Measurements from ENCODE around the gene CFAP54.
"Not testable (repeated sequence)": the region's sequence is repeated elsewhere in the genome, so short reads cannot be mapped to it uniquely, and the experiment has no call there.

Gene CFAP54

GRCh38 chr12:96473394-96474093 lies 15.8 kb upstream of the CFAP54 start:
- no peak for DNase-seq

DNA sequence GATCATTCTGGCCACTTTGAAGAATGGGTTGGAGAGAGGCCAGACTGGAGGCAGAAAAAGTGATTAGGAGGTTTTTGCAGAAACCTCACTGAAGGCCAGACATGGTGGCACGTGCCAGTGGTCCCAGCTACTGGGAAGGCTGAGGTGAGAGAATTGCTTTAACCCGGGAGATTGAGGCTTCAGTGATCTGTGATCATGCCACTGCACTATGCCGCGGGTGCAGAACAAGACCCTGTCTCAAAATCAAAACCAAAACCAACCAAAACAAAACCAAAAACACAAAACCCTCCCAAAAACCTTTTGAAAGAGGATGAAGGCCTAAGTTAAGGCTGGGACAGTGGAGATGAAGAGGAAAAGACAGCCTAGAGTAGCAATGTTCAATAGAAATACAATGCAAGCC lies 15.2 kb upstream of the CFAP54 start:
- DNase-seq, result no peak

DNA sequence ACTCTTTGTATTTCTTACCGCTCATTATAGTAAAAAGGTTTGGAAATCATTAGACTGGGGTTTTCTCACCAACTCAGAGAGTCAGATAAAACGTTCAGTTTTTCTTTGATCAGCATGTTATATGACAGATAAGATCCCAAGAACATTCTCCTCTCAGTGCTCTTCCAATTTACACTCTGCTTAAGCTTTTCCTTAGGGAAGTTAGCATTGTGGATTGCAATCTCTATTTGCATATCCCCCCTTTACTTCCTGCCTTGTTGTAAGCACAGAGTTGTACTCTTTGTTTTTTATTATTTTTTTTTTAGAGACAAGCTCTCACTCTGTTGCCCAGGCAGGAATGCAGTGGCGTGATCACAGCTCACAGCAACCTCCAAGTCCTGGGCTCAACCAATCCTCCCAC lies 11.4 kb upstream of the CFAP54 start:
- DNase-seq, result no peak

DNA sequence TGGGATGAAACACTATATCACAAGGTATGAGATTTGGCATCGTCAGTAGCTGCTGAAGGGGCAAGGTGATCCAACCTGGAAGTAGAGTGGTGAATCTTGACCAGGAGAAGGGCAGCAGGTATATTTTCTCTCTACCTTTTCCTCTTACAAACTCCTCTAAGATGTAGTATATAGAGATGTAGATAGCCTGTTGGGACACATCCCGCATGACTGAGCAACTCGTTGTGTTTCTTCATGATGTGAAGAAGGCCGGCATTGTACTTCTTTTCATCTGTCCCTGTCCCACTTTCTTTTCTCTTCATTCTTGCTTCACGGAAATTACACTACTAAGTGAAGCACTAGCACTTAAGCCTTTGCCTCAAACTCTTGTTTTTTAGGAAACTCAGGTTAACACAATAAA lies 7.3 kb upstream of the CFAP54 start:
- DNase-seq, result no peak

DNA sequence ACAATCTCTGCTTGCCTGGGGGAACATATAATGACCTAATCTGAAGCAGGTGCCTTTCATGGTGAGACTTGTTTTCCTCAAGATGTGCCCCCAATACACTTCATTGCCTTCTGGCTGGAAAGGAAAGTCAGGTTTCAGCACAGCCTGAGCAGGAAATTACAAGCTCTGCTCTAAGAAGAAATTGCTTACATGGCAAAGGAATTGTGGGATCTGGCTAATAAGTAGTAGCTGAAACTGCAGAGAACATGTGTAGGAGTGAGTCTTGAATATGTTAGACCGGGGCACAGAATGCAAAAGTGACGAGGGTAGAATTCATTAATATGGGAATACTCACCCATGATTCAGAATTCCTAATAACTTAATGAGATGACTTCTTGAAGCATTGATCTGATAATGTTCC lies 6.3 kb upstream of the CFAP54 start:
- DNase-seq, result no peak

GRCh38 chr12:96486751-96487613 lies 2.4 kb upstream of the CFAP54 start:
- no peak for DNase-seq

DNA sequence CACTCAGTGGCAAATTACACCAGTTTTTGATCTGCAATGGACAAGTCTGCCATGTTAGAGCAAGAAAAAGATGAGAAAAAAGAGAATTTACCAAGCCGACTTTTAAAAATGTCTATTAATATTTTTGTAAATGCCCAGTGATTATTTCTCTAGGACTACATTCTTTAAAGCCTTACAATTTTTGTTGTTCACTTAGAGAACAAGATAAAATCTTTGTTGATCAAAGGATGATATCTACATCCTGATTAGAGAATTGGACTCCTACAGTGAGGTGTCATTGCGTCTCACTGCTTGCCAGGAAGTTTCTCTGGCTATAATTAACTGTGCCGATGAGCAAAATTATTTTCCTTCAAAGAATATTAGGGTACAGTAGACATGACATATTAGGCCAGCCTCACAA lies 1.7 kb upstream of the CFAP54 start:
- DNase-seq, result no peak

- no peak for DNase-seq
Measured at GRCh38 chr12:96493106-96493505, 3.7 kb downstream of the CFAP54 start.

- not testable (repeated sequence) for DNase-seq
Measured at GRCh38 chr12:96494154-96494553, 4.8 kb downstream of the CFAP54 start.

- DNase-seq, result no peak
Measured at GRCh38 chr12:96495155-96495554, 5.8 kb downstream of the CFAP54 start.

GRCh38 chr12:96495841-96496545 lies 6.6 kb downstream of the CFAP54 start:
- no peak for DNase-seq

DNA sequence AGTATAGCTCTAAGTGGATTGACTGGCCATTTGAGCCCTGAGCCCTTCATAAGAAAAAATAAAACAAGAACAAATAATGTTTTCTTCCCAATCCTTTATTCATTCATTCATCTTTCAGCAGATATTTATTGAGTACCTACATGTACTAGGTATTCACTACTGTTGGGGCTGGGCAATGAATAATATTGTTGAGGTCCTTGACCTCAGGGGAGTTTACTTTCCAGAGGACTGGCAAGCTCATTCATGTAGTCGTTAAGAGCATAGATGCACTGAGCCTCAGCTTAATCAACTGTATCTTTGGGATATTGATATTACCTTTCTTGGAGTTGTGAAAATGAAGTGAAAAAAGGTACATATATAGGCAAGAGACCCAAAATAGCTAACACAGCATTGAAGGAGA lies 7.6 kb downstream of the CFAP54 start:
- DNase-seq, result no peak

DNA sequence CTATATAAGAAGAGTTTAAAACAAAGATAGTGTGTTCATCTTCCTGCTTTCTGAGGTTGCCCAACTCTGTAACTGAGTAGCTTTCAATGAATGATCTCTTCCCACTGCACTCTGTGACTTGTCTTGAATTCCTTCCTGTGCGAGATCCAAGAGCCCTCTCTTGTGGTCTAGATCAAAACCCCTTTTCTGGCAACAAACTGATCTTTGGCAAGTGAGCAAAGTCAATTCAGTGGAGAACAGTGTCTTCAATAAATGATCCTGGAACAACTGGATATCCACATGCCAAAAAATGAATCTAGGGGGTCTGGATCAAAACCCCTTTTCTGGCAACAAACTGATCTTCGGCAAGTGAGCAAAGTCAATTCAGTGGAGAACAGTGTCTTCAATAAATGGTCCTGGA lies 8.5 kb downstream of the CFAP54 start:
- no peak for DNase-seq

DNA sequence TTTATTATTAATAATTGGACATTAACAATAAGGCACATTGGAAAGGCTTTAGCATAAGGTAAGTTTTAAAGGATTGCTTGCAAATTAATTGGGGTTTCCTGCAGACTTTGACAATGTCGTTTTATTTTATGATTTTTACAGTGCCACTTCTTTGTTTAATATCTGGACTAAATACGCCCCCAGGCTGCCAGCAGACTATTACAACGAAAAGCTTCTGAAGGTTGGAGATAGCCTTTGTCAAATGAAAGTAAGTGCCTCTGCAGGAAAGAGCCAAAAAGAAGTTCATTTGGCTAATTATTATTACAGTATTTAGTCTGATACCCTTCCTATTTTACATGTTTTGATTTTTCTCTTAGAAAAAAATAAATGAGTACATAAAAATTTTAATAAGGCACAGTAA lies 11.3 kb downstream of the CFAP54 start:
- no peak for DNase-seq

- DNase-seq, result peak; percentile 21
Measured at GRCh38 chr12:96501133-96501761, 11.9 kb downstream of the CFAP54 start.

DNA sequence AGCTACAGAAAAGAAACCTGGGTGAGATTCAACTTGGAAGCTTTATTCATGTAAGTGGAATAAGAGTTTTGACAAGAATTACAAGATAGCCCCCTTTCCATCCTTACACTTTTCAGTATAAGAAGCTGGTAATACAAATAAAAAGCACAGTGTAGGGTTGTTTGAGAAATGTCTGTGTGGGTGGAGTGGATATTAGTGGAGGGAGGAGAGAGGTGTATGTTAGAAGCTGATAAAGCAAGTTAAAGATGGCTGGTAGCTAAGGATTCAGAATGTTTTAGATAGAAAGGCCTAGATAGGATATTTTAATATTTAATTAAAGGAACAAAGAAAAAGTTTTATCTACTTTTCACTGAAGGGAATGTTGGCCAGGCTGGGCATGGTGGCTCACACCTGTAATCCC lies 12.5 kb downstream of the CFAP54 start:
- no peak for DNase-seq

GRCh38 chr12:96502477-96502876 lies 13.1 kb downstream of the CFAP54 start:
- no peak for DNase-seq

DNA sequence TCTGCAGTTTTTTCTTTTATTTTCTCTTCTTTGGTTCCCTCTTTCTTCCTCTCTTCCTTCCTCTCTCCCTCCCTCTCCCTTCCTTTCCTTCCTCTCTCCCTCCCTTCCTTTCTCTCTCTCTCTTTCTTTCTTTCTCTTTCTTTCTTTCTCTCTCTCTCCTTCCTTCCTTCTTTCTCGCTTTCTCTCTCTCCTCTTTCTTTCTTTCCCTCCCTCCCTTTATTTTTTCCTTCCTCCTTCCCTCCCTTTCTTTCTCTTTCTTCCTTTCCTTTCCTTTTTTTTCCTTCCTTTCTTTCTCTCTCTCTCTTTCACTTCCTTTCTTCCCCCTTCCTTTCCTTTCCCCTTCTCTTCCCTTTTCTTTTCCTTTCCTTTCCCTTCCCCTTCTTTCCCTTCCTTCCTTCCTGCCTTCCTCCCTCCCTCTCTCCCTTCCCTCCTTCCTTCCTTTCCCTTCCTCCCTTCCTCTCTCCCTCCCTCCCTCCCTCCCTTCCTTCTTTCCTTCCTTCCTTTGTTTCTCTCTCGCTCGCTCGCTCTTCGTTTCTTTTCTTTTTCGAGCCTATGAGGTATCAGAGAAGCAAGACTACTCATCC lies 13.7 kb downstream of the CFAP54 start:
- no peak for DNase-seq

GRCh38 chr12:96503976-96504375 lies 14.6 kb downstream of the CFAP54 start:
- no peak for DNase-seq

DNA sequence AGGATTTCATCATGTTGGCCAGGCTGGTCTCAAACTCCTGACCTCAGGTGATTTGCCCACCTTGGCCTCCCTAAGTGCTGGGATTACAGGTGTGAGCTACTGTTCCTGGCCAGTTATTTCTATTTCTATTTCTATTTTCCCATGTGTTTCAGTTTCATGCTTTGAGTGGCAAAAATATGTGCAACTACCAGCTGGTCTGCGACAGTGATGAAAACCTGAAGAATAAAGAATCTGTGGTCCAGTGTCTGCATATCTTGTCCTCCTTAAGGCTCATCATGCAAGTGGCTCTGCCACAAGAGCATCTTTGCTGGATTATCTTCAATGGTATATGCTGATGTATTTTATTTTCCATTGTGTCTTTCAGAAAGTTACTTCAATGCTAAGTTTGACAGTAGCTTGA lies 17.4 kb downstream of the CFAP54 start:
- DNase-seq, result no peak

DNA sequence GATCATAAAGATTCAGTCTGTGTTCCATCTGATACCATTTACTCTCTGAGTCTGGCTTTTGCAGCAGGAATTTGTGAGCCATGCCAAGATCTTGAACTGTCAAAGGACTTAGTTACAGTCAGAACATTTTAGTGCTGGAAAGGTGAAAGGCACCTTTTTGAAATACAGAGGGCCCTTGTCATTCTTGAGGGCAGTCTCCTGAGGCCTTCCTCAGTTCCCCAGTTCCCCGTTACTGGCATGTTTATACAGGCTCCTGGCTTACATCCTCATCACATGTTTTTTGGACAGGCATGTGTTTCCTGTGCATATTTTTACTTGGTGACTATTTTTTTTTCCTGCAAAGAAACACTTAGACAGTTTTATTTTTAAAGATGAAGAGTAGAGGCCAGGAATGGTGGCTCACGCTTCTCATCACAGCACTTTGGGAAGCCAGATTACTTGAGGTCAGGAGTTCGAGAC lies 21.0 kb downstream of the CFAP54 start:
- DNase-seq, result no peak

DNA sequence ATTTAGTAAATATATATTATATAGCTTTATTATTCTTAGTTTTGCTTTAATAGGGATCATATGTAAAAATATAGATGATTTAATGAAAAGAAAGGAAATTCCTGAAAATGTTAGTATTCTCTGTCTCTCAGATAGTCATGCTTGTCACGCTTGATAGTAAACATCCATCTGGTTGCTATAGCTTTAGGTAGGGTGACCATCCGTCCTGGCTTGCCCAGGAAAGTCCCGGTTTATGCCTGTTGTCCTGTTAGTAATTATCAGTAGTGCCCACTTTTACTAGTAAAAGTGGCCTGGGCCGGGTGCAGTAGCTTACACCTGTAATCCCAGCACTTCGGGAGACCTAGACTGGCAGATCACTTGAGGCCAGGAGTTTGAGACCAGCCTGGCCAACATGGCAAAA lies 23.8 kb downstream of the CFAP54 start:
- DNase-seq, result no peak

GRCh38 chr12:96513681-96514080 lies 24.3 kb downstream of the CFAP54 start:
- no peak for DNase-seq
